GM18526 (cell line): ENCODE results near the gene BICRA.

Experiments
- POLR2A ChIP-seq: IDR thresholded peaks from 3 replicates; pipeline ENCODE4 v1.6.1; 2011; ENCODE audit not compliant: insufficient read length; ENCODE audit errors: extremely low read depth

Gene BICRA

GRCh38 chr19:47729468-47729798 is 120.5 kb downstream of the BICRA start:
- no peak for TF ChIP-seq POLR2A

DNA sequence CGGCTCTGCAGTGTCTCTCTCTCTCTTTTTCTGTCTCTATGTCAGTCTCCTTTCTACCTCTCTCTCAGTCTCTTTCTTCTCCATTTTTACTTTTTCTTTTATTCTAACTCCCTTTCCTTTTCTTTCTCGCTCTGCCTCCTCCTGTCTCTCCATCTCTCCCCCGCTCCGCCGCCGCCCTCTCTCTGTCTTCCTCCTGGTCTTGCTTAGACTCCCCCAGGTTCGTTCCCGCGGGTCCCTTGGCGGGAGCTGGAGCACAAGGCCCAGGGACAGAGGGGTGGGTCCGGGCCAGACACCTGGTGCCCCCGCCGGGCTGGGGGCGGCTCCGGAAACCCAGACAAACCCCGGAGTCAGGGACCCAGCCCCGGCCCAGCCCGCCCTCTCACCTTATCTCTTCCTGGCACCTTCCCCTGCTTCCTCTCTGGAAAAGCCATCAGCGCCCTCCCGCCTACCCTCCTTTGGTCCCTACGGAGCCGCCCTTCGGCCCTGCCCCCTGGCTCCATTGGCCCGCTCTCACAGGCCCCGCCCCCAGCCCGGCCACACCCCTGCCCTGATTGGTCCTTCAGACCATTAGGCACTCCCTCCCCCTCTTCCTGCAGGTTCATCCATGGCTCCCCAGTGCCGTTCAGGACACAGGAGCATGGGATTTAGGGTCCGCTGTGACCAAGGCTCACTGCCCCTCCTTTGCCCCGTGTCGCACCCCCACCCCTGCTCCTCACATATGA is 121.0 kb downstream of the BICRA start:
- no peak for TF ChIP-seq POLR2A

DNA sequence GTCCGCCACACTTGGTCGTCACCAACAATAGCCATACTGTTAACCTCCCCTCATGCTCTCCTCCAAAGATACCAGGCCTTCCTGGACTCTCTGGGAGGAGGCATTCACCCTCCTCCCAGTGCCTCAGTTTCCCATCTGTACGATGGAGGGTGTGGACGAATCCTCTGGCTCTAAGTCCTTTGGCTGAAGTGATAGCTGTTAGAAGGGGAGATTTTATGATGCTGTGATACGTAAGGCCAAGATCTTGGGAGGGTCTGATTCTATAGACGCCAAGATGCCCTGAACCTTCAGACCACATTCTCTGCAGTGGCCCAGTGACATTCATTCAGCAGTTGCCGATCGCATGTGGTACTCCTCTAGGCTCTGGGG is 121.6 kb downstream of the BICRA start:
- no peak for TF ChIP-seq POLR2A

- TF ChIP-seq POLR2A: no peak
Observed at GRCh38 chr19:47730910-47731309, 122.0 kb downstream of the BICRA start.

- no peak for TF ChIP-seq POLR2A
Observed at GRCh38 chr19:47735131-47735530, 126.2 kb downstream of the BICRA start.

- TF ChIP-seq POLR2A: no peak
Observed at GRCh38 chr19:47740866-47741519, 132.1 kb downstream of the BICRA start.

GRCh38 chr19:47741544-47742140 is 132.7 kb downstream of the BICRA start:
- no peak for TF ChIP-seq POLR2A

DNA sequence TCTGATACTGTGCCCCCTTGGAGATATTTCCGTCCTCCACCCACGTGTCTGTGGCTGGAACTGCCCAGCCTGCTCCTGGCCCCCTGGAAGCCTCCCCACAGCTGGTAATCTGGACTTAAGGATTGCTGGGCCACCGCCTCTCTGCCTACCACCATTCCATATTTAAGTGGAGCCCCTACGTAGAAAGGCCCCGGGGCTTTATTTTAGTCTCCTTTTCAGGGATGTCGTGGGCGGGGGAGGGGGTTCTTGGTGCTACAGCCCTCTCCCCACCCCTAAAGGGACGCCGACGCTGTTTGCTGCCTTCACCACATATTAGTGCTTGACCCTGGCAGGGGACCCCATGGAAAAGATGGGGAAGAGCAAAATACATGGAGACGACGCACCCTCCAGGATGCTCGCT is 133.7 kb downstream of the BICRA start:
- no peak for TF ChIP-seq POLR2A

DNA sequence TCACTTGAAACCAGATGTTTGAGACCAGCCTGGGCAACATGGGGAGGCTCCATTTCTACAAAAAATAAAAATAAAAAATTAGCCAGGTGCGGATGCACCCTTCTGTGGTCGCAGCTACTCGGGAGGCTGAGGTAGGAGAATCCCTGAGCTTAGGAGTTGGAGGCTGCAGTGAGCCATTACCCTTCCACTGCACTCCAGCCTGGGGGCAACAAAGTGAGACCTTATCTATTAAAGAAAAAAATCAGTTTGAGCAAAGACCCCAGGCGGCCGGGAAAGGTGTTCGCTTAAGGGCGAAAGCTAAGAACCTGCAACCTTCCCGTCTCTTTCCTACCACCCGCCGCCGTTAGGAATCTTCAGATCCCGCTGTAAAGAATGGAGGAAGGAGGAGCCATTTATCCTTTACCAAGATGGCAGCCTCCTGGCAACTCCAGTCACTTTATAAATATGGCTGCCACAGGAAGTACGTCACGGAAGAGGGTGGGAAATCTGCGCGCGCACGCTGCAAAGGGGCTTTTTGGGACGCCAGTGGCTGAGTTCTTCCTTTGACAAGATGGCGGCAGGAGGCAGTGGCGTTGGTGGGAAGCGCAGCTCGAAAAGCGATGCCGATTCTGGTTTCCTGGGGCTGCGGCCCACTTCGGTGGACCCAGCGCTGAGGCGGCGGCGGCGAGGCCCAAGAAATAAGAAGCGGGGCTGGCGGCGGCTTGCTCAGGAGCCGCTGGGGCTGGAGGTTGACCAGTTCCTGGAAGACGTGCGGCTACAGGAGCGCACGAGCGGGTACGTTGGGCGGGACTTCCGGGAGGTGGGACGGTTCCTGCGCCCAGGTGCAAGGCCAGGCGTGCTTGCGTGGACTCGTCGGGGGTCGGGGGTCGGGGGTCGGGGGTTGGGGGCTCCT is 136.3 kb downstream of the BICRA start, which contains the start of gene NOP53:
NOP53 (plus strand) TSS at position 537 of the 892 bp plus-strand sequence; CDS start at position 551, 14 bp downstream.
- peak; percentile 93 for TF ChIP-seq POLR2A

DNA sequence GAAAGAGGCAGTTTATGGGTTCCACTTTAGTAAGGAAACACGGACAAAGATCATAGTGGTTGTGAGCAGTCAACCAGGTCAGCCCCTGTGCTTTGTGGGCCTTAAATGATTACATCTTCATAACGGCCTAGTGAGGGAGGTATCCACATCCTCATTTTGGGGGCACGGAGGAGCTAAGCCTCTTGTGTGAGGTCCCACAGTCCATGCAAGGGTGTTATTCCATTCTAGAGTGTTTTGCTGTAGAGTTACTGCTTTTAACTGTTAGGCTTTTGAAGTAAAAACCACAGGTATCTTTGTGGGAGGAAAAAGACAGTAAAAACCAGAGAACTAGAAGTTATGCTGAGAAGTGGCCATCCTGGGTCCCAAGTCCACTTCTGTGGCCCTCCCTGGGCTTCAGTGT is 140.4 kb downstream of the BICRA start:
- TF ChIP-seq POLR2A: no peak

DNA sequence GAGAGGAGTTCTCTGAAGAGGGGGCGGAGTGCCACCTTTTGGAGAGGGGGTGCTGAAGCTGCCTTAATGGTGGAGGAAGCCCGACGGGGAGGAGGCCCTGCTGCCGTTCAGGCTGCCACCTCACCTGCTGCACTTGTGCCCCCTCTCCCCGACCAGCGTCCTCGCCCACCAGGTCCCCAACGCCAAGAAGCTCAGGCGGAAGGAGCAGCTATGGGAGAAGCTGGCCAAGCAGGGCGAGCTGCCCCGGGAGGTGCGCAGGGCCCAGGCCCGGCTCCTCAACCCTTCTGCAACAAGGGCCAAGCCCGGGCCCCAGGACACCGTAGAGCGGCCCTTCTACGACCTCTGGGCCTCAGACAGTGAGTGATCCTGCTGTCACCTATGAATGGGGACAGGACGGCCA is 141.8 kb downstream of the BICRA start:
- TF ChIP-seq POLR2A: no peak

DNA sequence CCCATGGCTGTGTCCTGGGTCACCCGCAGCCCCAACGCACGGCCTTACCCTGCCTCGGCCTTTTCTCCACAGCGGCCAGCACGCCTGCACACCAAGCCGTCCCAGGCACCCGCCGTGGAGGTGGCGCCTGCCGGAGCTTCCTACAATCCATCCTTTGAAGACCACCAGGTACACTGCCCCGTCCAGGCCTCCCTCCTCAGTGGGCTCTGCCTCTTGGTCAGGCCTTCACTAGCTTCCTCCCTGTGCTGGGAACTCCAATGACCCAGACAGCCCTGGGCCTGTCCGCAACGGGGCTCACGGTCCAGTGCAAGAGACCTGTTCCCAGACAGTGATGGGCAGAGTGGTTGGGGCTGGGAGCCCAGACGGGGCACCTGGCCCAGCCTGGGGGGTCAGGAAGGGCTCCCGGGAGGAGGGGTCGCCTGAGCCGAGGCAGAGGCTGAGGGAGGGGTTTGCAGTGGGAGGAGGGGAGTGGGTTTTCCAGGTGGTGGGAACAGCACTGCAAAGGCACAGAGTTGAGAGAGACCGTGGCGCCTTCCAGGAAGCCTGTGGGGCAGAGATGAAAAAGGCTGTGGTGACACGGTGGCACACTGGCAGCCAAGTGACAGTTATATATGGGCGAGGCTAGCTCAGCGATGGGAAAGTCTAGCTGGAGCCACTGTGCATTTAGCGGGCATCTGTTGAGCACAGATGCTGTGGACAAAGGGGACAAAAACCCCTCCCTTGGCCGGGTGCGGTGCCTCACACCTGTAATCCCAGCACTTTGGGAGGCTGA is 143.7 kb downstream of the BICRA start:
- TF ChIP-seq POLR2A: no peak
